Endodermal cell (in vitro differentiated cells): Measurements from ENCODE around the gene NSFL1C. TPM values are rescaled to one million over a fixed set of nuclear protein-coding genes. Genes with fewer than 3 reads are reported as not detected.

Source experiments
- DNase-seq: peaks from one replicate; pipeline ENCODE4 v3.0.0-alpha.2; 2017
- H3K27ac ChIP-seq: 2 replicates; pipeline ENCODE4 v1.5.1; 2013; ENCODE audit warnings: mild to moderate bottlenecking, low read depth, low read length, moderate library complexity
- H3K27me3 ChIP-seq: 2 replicates; pipeline ENCODE4 v1.6.1; 2013; ENCODE audit warnings: mild to moderate bottlenecking, low read length, moderate library complexity; ENCODE audit not compliant: insufficient read depth, control insufficient read depth, poor library complexity, severe bottlenecking
- H3K36me3 ChIP-seq: 2 replicates; pipeline ENCODE4 v1.7.0; 2013; ENCODE audit warnings: mild to moderate bottlenecking, low read length, moderate library complexity; ENCODE audit not compliant: control insufficient read depth, insufficient read depth
- H3K4me1 ChIP-seq: one replicate; pipeline ENCODE4 v1.7.0; 2013; ENCODE audit warnings: low read length; ENCODE audit not compliant: control insufficient read depth, insufficient read depth
- H3K4me3 ChIP-seq: 2 replicates; pipeline ENCODE4 v1.5.1; 2013; ENCODE audit warnings: mild to moderate bottlenecking, low read length, moderate library complexity
- H3K9ac ChIP-seq: 2 replicates; pipeline ENCODE4 v1.6.1; 2013; ENCODE audit warnings: mild to moderate bottlenecking, low read length, moderate library complexity; ENCODE audit not compliant: poor library complexity, severe bottlenecking; ENCODE audit errors: extremely low read depth
- H3K9me3 ChIP-seq: 2 replicates; pipeline ENCODE4 v1.6.1; 2013; ENCODE audit warnings: mild to moderate bottlenecking, low read length, moderate library complexity; ENCODE audit not compliant: control insufficient read depth
- H3K27ac Mint-ChIP-seq: 2 replicates; pipeline ENCODE4 v1.8.0; 2020; ENCODE audit warnings: mixed read lengths
- H3K27me3 Mint-ChIP-seq: 2 replicates; pipeline ENCODE4 v1.8.0; 2021; ENCODE audit warnings: mild to moderate bottlenecking, mixed read lengths; ENCODE audit not compliant: insufficient read depth
- H3K36me3 Mint-ChIP-seq: 2 replicates; pipeline ENCODE4 v1.8.0; 2020; ENCODE audit warnings: low read depth, mixed read lengths
- H3K4me1 Mint-ChIP-seq: 2 replicates; pipeline ENCODE4 v1.8.0; 2020; ENCODE audit warnings: mixed read lengths
- H3K4me3 Mint-ChIP-seq: 2 replicates; pipeline ENCODE4 v1.8.0; 2020; ENCODE audit warnings: mild to moderate bottlenecking, moderate library complexity, mixed read lengths
- H3K9me3 Mint-ChIP-seq: 2 replicates; pipeline ENCODE4 v1.8.0; 2020; ENCODE audit warnings: mild to moderate bottlenecking, mixed read lengths
- CTCF ChIP-seq: fragments of 200-600 bp; sonication (generic); conservative IDR thresholded peaks from 2 replicates; pipeline ENCODE4 v1.5.0; 2021; ENCODE audit warnings: antibody characterized with exemption, mild to moderate bottlenecking
- WGBS, 2 experiments: methylation state at CpG; one replicate each; pipeline versions ENCODE4 v1.1.5 to v1.1.7; 2013; ENCODE audit warnings: missing lambda C conversion rate in 2 of 2, mixed read lengths in 1 of 2; ENCODE audit not compliant: insufficient coverage in 1 of 2, insufficient read length in 1 of 2; 5-methylcytosine and 5-hydroxymethylcytosine counted together
- total RNA-seq, 2 donors: library from RNA; stranded (reverse); fragmentation: NEBNext Ultra II Directional in 1 of 2; extraction: Animal tissue kit (Norgen Biotek cat#: 25700) in 1 of 2; gene quantifications; 2 replicates in 1 of 2; 3 replicates in 1 of 2; pipeline ENCODE4 v1.2.1, GENCODE V29; 2021

Gene NSFL1C
- total RNA-seq, 2 donors from 2014 or later, result 90.9 to 117 TPM

- Mint-ChIP-seq H3K36me3 (peaks cover 24% of the 10 kb centered on the region), H3K27me3 (no peaks in the 10 kb centered on the region), H3K4me1 (no peaks in the 10 kb centered on the region), H3K9me3 (no peaks in the 10 kb centered on the region), H3K27ac (no peak overlapping the region), H3K4me3 (no peak overlapping the region)
- TF ChIP-seq CTCF, result peak; percentile 79
- Histone ChIP-seq H3K27me3 (no peaks in the 10 kb centered on the region), H3K9ac (no peak overlapping the region), H3K9me3 (no peaks in the 10 kb centered on the region), H3K4me3 (no peak overlapping the region), H3K36me3 (peaks cover 32% of the 10 kb centered on the region), H3K4me1 (no peaks in the 10 kb centered on the region), H3K27ac (no peak overlapping the region)
- WGBS, 2 experiments, result 87 to 90% methylated on average over 6 of the region's 6 CpGs
- peak; percentile 87 for DNase-seq
These were observed 26.6 kb downstream of the NSFL1C start for GRCh38 chr20:1440024-1440423.

- Mint-ChIP-seq H3K27ac (no peak overlapping the region), H3K27me3 (no peaks in the 10 kb centered on the region), H3K36me3 (peaks cover 16% of the 10 kb centered on the region), H3K4me3 (no peak overlapping the region), H3K4me1 (no peaks in the 10 kb centered on the region), H3K9me3 (peaks cover 12% of the 10 kb centered on the region)
- no peak for TF ChIP-seq CTCF
- peaks cover 18% of the 10 kb centered on the region for H3K36me3 ChIP-seq
- no peak overlapping the region for H3K4me3 ChIP-seq
- no peak overlapping the region for H3K27ac ChIP-seq
- no peak for DNase-seq
- H3K9ac ChIP-seq, result no peak overlapping the region
- no peaks in the 10 kb centered on the region for H3K27me3 ChIP-seq
- peaks cover 3% of the 10 kb centered on the region for H3K9me3 ChIP-seq
- WGBS, 2 experiments, result 89 to 100% methylated on average over 1 of the region's 1 CpG
- no peaks in the 10 kb centered on the region for H3K4me1 ChIP-seq
These were observed 28.3 kb downstream of the NSFL1C start for GRCh38 chr20:1438361-1438760.

GRCh38 chr20:1437235-1437904 lies 29.3 kb downstream of the NSFL1C start:
- H3K4me1 Mint-ChIP-seq, result no peaks in the 10 kb centered on the region
- Histone ChIP-seq H3K9me3 (peaks cover 3% of the 10 kb centered on the region), H3K36me3 (peaks cover 9% of the 10 kb centered on the region), H3K4me3 (no peak overlapping the region), H3K4me1 (no peaks in the 10 kb centered on the region), H3K9ac (no peak overlapping the region), H3K27me3 (no peaks in the 10 kb centered on the region), H3K27ac (no peak overlapping the region)
- no peak overlapping the region for H3K27ac Mint-ChIP-seq
- no peaks in the 10 kb centered on the region for H3K27me3 Mint-ChIP-seq
- DNase-seq, result peak; percentile 89
- WGBS, 2 experiments, result 14 to 39% methylated on average over 4 to 5 of the region's 5 CpGs
- peaks cover 21% of the 10 kb centered on the region for H3K9me3 Mint-ChIP-seq
- H3K4me3 Mint-ChIP-seq, result no peak overlapping the region
- TF ChIP-seq CTCF, result peak; percentile 93
- peaks cover 10% of the 10 kb centered on the region for H3K36me3 Mint-ChIP-seq
